ENCODE results near the gene ITPR2.

The ITPR2 gene

GRCh38 chr12:26378711-26379110 is 454.3 kb downstream of the ITPR2 start:
- Histone ChIP-seq H3K27ac (replicated peaks) (no peak overlapping the region), H3K27me3 (ENCODE audit: insufficient read depth, poor library complexity, severe bottlenecking) (no peaks in the 10 kb centered on the region), H3K4me3 (replicated peaks; ENCODE audit: insufficient read depth, low read length) (no peak overlapping the region)
- DNase-seq (ENCODE audit: low read depth in 1 of 2, low spot score in 1 of 2), result no peak
- TF ChIP-seq SPI1 (IDR thresholded peaks at IDR 0.05; ENCODE audit: borderline replicate concordance, low read depth) (no peak), GABPA (IDR thresholded peaks at IDR 0.05; ENCODE audit: low read depth) (no peak), REST (IDR thresholded peaks at IDR 0.05; ENCODE audit: insufficient replicate concordance, low read depth) (no peak), CTCF (IDR thresholded peaks at IDR 0.05; ENCODE audit: insufficient read depth, low read length) (no peak)

GRCh38 chr12:26374934-26375680 is 457.9 kb downstream of the ITPR2 start:
- no peak for DNase-seq (ENCODE audit: low read depth in 1 of 2, low spot score in 1 of 2)
- Histone ChIP-seq H3K27ac (replicated peaks) (no peak overlapping the region), H3K27me3 (ENCODE audit: insufficient read depth, poor library complexity, severe bottlenecking) (no peaks in the 10 kb centered on the region), H3K4me3 (replicated peaks; ENCODE audit: insufficient read depth, low read length) (no peak overlapping the region)
- TF ChIP-seq CTCF (IDR thresholded peaks at IDR 0.05; ENCODE audit: insufficient read depth, low read length), result no peak
- no peak for TF ChIP-seq POLR2AphosphoS5 (IDR thresholded peaks at IDR 0.05; ENCODE audit: low read depth)
- no peak for TF ChIP-seq SPI1 (IDR thresholded peaks at IDR 0.05; ENCODE audit: borderline replicate concordance, low read depth)
- TF ChIP-seq REST (IDR thresholded peaks at IDR 0.05; ENCODE audit: insufficient replicate concordance, low read depth), result no peak
- TF ChIP-seq GABPA (IDR thresholded peaks at IDR 0.05; ENCODE audit: low read depth), result no peak

GRCh38 chr12:26373606-26374495 is 459.1 kb downstream of the ITPR2 start:
- H3K27ac ChIP-seq (replicated peaks), result no peak overlapping the region
- H3K4me3 ChIP-seq (replicated peaks; ENCODE audit: insufficient read depth, low read length), result no peak overlapping the region
- no peak for DNase-seq (ENCODE audit: low read depth in 1 of 2, low spot score in 1 of 2)
- H3K27me3 ChIP-seq (ENCODE audit: insufficient read depth, poor library complexity, severe bottlenecking), result no peaks in the 10 kb centered on the region
- TF ChIP-seq CTCF (IDR thresholded peaks at IDR 0.05; ENCODE audit: insufficient read depth, low read length) (no peak), REST (IDR thresholded peaks at IDR 0.05; ENCODE audit: insufficient replicate concordance, low read depth) (no peak), SPI1 (IDR thresholded peaks at IDR 0.05; ENCODE audit: borderline replicate concordance, low read depth) (no peak), POLR2AphosphoS5 (IDR thresholded peaks at IDR 0.05; ENCODE audit: low read depth) (no peak), GABPA (IDR thresholded peaks at IDR 0.05; ENCODE audit: low read depth) (no peak)

Measured in HL-60 (cell line).